ENCODE results near the gene SLC25A11. TPM values are rescaled to one million over a fixed set of nuclear protein-coding genes. Genes with fewer than 3 reads are reported as not detected.

The SLC25A11 gene
- total and polyA plus RNA-seq, 2 donors (not counting 3 experiments of a cell fraction or from before 2014, with no cell fraction given) = 58.2 to 95.2 TPM

DNA sequence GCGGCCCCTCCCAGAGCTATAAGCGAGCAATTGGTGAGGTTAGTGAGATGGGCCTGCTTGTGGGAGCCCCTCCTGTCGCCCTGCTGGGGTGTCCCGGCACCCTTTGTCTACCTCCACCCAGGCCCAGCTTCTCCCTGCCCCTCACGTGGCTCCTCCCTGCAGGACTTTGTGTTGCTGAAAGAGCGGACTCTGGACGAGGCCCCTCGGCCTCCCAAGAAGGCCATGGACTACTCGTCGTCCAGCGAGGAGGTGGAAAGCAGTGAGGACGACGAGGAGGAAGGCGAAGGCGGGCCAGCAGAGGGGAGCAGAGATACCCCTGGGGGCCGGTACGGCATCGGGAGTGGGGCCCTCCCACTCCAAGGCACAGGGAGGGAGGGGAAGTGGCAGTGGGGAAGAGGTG is 46.6 kb downstream of the SLC25A11 start:
- no peak for DNase-seq (ENCODE audit: low read depth, low spot score)
- no peak overlapping the region for H3K4me3 ChIP-seq (replicated peaks in 1 of 3; ENCODE audit: insufficient read depth in 1 of 3, low read depth in 1 of 3, low read length in 3 of 3)
- no peaks in the 10 kb centered on the region for H4K20me1 ChIP-seq (replicated peaks; ENCODE audit: control insufficient read depth, extremely low read depth, insufficient read depth, low read length)
- H3K79me2 ChIP-seq (ENCODE audit: control insufficient read depth, insufficient read depth, low read length) = no peaks in the 10 kb centered on the region
- no peaks in the 10 kb centered on the region for H3K9me1 ChIP-seq (replicated peaks; ENCODE audit: control insufficient read depth, extremely low read depth, insufficient read depth, low read length)
- no peaks in the 10 kb centered on the region for H3K4me1 ChIP-seq (ENCODE audit: control insufficient read depth, extremely low read depth, insufficient read depth, low read length)
- no peak overlapping the region for H3K27ac ChIP-seq (ENCODE audit: insufficient read depth, low read depth, low read length)
- dilution Hi-C loops (cut with MboI; ENCODE audit: extremely low pct_ligation_motif_present, low sequenced_read_pairs) (no loop called here), intact Hi-C loops (cut with micrococcal nuclease) (no loop called here)
- no peak overlapping the region for H3K9ac ChIP-seq (replicated peaks; ENCODE audit: extremely low read depth, insufficient read depth, low read length)
- H2AFZ ChIP-seq (ENCODE audit: low read depth, low read length) = no peak overlapping the region
- POLR2A ChIA-PET = no interaction called here
- BruUV-seq (replicated peaks) = no TSS peak
- H3K36me3 ChIP-seq (ENCODE audit: control insufficient read depth in 2 of 2, extremely low read depth in 1 of 2, insufficient read depth in 2 of 2, low read length in 2 of 2) = peaks cover 0 to 65% of the 10 kb centered on the region in 2 experiments
- H3K4me2 ChIP-seq (ENCODE audit: insufficient read depth, low read length) = no peak overlapping the region
- FAIRE-seq = no peak
- TF ChIP-seq POLR2AphosphoS5 (IDR thresholded peaks at IDR 0.05; ENCODE audit: insufficient read depth, low read depth, low read length) (no peak), MYC (IDR thresholded peaks at IDR 0.05; ENCODE audit: low read depth, low read length) (no peak), GATA2 (IDR thresholded peaks at IDR 0.05; ENCODE audit: insufficient read depth, insufficient read length, low read depth, low read length) (no peak), EZH2 (IDR thresholded peaks at IDR 0.05; ENCODE audit: borderline replicate concordance, low read depth, low read length, severe bottlenecking) (no peak), POLR2A (IDR thresholded peaks at IDR 0.05; ENCODE audit: low read depth, low read length) (no peak), JUN (IDR thresholded peaks at IDR 0.05; ENCODE audit: borderline replicate concordance, insufficient read depth, insufficient read length, low read depth) (no peak), FOS (IDR thresholded peaks at IDR 0.05; ENCODE audit: borderline replicate concordance, insufficient read depth, low read length) (no peak)
- TF ChIP-seq, protein P1, sequence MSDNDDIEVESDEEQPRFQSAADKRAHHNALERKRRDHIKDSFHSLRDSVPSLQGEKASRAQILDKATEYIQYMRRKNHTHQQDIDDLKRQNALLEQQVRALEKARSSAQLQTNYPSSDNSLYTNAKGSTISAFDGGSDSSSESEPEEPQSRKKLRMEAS (IDR thresholded peaks at IDR 0.05; ENCODE audit: insufficient read depth, insufficient read length) = no peak
- TF ChIP-seq, protein P2, sequence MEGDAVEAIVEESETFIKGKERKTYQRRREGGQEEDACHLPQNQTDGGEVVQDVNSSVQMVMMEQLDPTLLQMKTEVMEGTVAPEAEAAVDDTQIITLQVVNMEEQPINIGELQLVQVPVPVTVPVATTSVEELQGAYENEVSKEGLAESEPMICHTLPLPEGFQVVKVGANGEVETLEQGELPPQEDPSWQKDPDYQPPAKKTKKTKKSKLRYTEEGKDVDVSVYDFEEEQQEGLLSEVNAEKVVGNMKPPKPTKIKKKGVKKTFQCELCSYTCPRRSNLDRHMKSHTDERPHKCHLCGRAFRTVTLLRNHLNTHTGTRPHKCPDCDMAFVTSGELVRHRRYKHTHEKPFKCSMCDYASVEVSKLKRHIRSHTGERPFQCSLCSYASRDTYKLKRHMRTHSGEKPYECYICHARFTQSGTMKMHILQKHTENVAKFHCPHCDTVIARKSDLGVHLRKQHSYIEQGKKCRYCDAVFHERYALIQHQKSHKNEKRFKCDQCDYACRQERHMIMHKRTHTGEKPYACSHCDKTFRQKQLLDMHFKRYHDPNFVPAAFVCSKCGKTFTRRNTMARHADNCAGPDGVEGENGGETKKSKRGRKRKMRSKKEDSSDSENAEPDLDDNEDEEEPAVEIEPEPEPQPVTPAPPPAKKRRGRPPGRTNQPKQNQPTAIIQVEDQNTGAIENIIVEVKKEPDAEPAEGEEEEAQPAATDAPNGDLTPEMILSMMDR (IDR thresholded peaks at IDR 0.05; ENCODE audit: extremely low read depth in 1 of 2, insufficient read depth in 1 of 2, low read depth in 1 of 2, low read length in 2 of 2) = no peak
- CTCF ChIA-PET = no interaction called here
- no peaks in the 10 kb centered on the region for H3K9me3 ChIP-seq (replicated peaks; ENCODE audit: control insufficient read depth, insufficient read depth, low read length)
- H3K27me3 ChIP-seq (ENCODE audit: control insufficient read depth in 2 of 2, insufficient read depth in 2 of 2, low read length in 2 of 2) = no peaks in the 10 kb centered on the region
